Erythroblast (primary cell): ENCODE measurements around the gene FILIP1.

Experiments
- GATA1 ChIP-seq: IDR thresholded peaks from 2 replicates; pipeline ENCODE4 v1.6.1; 2011; ENCODE audit warnings: low read depth, mild to moderate bottlenecking, control low read depth, low read length, moderate library complexity
- POLR2A ChIP-seq: IDR thresholded peaks from 2 replicates; pipeline ENCODE4 v1.6.1; 2011; ENCODE audit warnings: mild to moderate bottlenecking, low read length

DNA sequence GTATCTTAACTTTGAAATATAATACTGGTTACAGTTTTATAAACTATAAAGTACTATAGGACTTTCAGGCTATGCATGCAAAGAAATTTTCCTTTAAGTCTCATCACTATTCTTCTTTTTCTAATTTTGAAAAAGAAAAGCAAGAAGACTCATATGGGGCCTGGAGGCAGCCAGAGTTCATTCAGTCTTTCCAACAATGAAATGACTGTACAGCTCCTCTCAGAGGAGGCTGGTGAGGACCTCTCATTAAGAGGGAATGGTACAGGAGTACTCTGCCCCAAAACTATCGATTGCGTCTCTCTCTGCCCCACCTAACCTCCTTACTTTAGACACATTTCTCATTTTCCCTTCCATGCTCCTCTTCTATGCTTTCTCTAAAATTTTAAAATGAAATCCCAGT lies 66.3 kb downstream of the FILIP1 start:
- no peak for TF ChIP-seq POLR2A
- TF ChIP-seq GATA1, result no peak
